NCI-H226 (cell line): ENCODE data around the gene SH3RF3.

Experiments used
- DNase-seq: peaks from one replicate; pipeline ENCODE4 v3.0.0-alpha.2; 2015

SH3RF3 gene

GRCh38 chr2:109266496-109266895 lies 137.5 kb downstream of the SH3RF3 start:
- no peak for DNase-seq

- DNase-seq, result no peak
Observed at GRCh38 chr2:109266998-109267854, 138.2 kb downstream of the SH3RF3 start.

GRCh38 chr2:109268916-109269315 lies 139.9 kb downstream of the SH3RF3 start:
- DNase-seq, result no peak

GRCh38 chr2:109269706-109270504 lies 140.9 kb downstream of the SH3RF3 start:
- no peak for DNase-seq

GRCh38 chr2:109270505-109271312 lies 141.7 kb downstream of the SH3RF3 start:
- DNase-seq, result no peak

GRCh38 chr2:109271920-109272319 lies 142.9 kb downstream of the SH3RF3 start:
- no peak for DNase-seq

GRCh38 chr2:109272461-109272860 lies 143.5 kb downstream of the SH3RF3 start:
- no peak for DNase-seq

GRCh38 chr2:109275120-109276012 lies 146.4 kb downstream of the SH3RF3 start:
- no peak for DNase-seq

GRCh38 chr2:109277406-109277805 lies 148.4 kb downstream of the SH3RF3 start:
- no peak for DNase-seq

GRCh38 chr2:109279243-109279860 lies 150.3 kb downstream of the SH3RF3 start:
- no peak for DNase-seq

GRCh38 chr2:109280804-109281203 lies 151.8 kb downstream of the SH3RF3 start:
- no peak for DNase-seq

- no peak for DNase-seq
Observed at GRCh38 chr2:109282360-109282759, 153.4 kb downstream of the SH3RF3 start.

GRCh38 chr2:109282865-109283264 lies 153.9 kb downstream of the SH3RF3 start:
- DNase-seq, result no peak

GRCh38 chr2:109284826-109285225 lies 155.8 kb downstream of the SH3RF3 start:
- DNase-seq, result no peak

- DNase-seq, result no peak
Observed at GRCh38 chr2:109285244-109285651, 156.2 kb downstream of the SH3RF3 start.

GRCh38 chr2:109287413-109287812 lies 158.4 kb downstream of the SH3RF3 start:
- DNase-seq, result no peak

- no peak for DNase-seq
Observed at GRCh38 chr2:109287838-109288237, 158.8 kb downstream of the SH3RF3 start.

GRCh38 chr2:109288544-109289368 lies 159.8 kb downstream of the SH3RF3 start:
- DNase-seq, result no peak

GRCh38 chr2:109289504-109290222 lies 160.7 kb downstream of the SH3RF3 start:
- DNase-seq, result no peak
